Pulmonary artery endothelial cell (primary cell): ENCODE data around the gene SEC62. TPM values are rescaled to one million over a fixed set of nuclear protein-coding genes. Genes with fewer than 3 reads are reported as not detected.

Source experiments
- DNase-seq: peaks from one replicate; pipeline ENCODE4 v3.0.0-alpha.2; 2011; ENCODE audit warnings: low read depth, low spot score
- total RNA-seq: library from RNA; depleted of rRNA; stranded (reverse); fragments of >200 nt; gene quantifications from 2 replicates; pipeline ENCODE4 v1.2.3, GENCODE V29; 2014

SEC62 gene
- total RNA-seq, 1 donor from 2014 or later, result 39.5 TPM

- DNase-seq, result no peak
Observed at GRCh38 chr3:169966951-169967915, 626 bp downstream of the SEC62 start.

DNA sequence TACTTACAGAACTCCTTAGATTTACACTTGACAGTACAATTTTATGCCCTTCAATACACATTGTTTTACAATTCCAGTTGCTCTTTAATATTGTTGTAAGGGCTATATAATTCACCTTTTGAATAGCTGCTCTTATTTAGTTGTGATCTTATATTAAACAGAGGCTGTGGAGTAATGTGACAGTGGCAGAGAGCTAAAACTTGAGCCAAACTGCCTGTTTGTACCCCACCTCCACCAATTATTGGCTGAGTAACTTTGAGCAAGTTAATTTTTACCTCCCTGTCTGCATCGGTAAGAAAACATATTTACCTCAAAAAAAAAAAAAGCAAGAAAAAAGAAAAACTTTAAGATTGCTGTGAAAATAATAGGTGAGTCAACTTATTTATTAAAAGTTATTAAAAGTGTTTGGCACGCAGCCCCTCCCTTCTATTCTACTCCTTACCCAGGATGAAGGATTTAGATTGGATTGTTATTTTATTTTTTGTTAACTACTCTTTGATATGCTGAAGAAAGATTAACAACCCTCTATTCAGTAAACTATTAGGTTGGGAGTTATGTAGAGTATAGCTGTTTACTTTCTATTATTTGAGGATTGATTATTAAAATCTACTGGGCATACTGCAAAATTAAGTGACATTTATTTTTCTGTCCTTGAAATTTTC is 1.7 kb downstream of the SEC62 start:
- DNase-seq, result no peak

- DNase-seq, result no peak
Observed at GRCh38 chr3:169969174-169970095, 2.8 kb downstream of the SEC62 start.

DNA sequence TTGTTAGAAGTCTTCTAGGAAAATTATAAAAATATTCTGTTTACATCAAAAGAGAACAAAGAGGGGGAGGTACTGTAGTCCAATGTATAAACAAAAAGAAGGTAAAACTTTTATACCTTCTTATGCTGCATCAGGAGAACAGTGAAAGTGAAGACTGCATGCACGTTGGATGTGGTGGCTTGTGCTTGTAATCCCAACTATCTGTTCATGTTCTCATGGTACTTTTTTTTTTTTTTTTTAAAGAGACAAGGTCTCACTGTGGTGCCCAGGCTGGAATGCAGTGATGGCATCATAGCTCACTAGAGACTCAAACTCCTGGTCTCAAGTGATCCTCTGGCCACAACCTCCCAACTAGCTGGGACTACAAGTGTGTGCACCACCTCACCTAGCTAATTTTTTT is 4.2 kb downstream of the SEC62 start:
- DNase-seq, result no peak

DNA sequence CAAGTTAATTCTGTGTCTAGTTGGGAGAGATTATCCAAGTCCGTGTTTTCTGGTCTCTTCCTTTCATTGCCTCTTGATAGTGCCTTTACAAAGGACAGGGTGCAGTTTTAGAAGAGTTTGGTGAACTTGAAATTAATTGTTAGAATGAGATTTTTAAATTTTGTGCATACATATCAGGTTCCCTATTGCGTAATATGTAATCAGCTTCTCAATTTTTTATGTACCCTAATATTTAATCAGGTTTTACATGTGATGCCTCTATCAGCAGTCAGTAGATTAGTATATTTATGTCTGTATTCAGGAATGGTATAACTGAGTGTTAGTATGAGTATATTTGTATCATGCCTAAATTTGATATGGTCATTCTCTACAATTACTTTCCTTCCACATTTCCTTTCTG is 4.9 kb downstream of the SEC62 start:
- no peak for DNase-seq

DNA sequence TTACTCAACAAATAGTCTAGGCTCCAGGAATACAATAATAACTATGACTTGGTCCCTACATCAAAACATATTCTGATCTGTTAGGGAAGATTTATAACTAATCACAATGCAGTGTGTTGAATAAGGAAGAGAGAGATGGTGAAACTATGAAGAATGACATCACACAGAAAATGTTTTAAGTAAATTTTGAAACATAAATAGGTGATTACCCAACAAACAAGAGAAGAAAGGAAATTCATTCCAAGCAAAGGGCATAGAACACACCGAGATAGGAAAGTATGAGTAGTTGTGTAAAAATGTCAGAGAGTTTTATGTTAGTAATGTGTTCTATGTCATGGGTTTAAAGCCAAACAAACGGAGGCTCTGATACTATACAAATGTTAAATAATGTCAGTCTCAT is 13.4 kb downstream of the SEC62 start:
- DNase-seq, result no peak

- no peak for DNase-seq
Observed at GRCh38 chr3:169984292-169984691, 17.7 kb downstream of the SEC62 start.

GRCh38 chr3:169990431-169990830 is 23.8 kb downstream of the SEC62 start:
- no peak for DNase-seq

DNA sequence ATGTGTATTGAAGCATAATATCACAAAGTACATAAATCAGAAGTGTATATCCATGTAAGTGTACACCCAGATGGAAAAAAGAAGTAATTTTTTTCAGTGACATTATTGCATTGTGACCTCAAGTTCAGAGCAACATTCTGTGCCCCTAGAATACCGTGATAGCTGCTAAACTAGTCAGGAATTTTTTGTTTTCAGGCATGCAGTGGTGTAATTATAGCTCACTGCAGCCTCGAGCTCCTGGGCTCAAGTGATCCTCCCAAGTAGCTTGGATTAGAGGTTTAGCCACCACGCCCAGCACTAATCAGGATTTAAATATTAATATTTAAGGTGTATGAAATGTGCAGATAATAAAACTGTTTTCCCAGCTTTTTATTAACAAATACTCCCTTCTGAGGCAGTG is 25.5 kb downstream of the SEC62 start:
- DNase-seq, result no peak

- DNase-seq, result no peak
Observed at GRCh38 chr3:169992781-169993180, 26.2 kb downstream of the SEC62 start.

- no peak for DNase-seq
Observed at GRCh38 chr3:169993761-169994160, 27.2 kb downstream of the SEC62 start.

GRCh38 chr3:169996063-169996462 is 29.5 kb downstream of the SEC62 start:
- no peak for DNase-seq

GRCh38 chr3:169998668-169999131 is 32.1 kb downstream of the SEC62 start:
- DNase-seq, result no peak

- no peak for DNase-seq
Observed at GRCh38 chr3:169999433-169999832, 32.8 kb downstream of the SEC62 start.

DNA sequence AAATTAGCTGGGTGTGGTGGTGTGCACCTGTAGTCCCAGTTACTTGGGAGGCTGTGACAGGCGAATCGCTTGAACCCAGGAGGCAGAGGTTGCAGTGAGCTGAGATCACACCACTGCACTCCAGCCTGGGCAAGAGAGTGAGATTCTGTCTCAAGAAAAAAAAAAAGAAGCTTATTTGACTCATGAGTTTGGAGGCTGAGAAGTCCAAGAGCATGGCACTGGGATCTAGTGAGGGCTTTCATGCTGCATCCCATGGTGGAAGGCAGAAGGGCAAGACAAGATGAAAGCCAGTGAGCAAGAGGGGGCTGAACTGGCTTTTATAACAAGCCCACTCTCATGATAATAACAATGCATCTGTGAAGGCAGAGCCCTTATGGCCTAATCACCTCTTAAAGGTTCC is 33.4 kb downstream of the SEC62 start:
- no peak for DNase-seq

GRCh38 chr3:170002231-170002630 is 35.6 kb downstream of the SEC62 start:
- no peak for DNase-seq

- DNase-seq, result no peak
Observed at GRCh38 chr3:170002879-170003278, 36.3 kb downstream of the SEC62 start.

GRCh38 chr3:170003881-170004356 is 37.3 kb downstream of the SEC62 start:
- DNase-seq, result no peak

DNA sequence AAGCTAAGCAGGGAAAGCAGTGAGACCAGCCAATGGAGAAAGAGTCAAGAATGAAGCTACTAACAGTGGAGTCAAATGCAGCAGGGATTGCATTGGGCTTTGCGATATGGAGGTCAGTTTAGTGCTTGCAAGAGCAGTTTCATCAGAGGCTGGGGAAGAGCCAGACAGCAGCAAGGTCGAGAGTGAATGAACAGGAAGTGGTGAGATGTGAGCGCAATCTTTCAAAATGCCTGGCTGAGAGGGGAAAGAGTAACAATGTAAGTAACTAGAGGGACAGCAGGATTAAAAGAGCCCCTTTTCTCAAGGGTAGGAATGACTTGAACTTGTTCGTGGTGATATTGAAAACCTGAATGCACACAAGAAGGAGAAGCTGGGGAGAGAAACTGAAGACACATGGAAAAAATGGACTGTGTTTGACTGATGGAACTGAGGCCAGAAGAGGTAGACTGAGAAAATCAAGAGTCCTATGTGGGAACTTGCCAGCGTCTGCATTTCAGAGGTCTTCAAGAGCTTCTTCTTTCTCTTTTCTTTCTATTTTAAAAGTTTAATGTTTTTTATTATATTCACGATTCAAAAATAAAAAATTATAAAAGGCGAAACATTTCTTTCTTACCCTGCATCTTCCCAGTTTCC is 40.5 kb downstream of the SEC62 start:
- DNase-seq, result no peak

DNA sequence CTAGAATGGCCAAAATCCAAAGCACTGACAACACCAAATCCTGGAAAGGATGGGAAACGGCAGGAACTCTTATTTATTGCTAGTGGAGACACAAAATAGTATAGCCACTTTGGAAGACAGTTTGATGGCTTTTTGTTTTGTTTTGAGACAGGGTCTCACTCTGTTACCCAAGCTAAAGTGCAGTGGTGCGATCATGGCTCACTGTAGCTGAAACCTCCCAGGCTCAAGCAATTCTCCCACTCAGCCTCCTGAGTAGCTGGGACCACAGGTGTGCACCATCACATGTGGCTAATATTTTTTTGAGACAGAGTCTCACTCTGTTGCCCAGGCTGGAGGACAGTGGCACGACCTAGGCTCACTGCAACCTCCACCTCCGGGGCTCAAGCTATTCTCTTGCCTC is 43.9 kb downstream of the SEC62 start:
- no peak for DNase-seq
